Posterior vena cava (tissue), 2 donors: ENCODE measurements around the gene PDE10A. TPM values are rescaled to one million over a fixed set of nuclear protein-coding genes. Genes with fewer than 3 reads are reported as not detected.

Experiments used
- DNase-seq: peaks from one replicate; pipeline ENCODE4 v3.0.0-alpha.2; 2020; ENCODE audit warnings: low spot score
- intact Hi-C, 2 donors: fragments of 100-400 bp; cut with DNase I; formaldehyde crosslinking; loops; one replicate each; pipeline versions ENCODE4 v1.14.1 to v1.14.2; 2022 to 2023
- long read RNA-seq, 2 donors: library from polyadenylated mRNA; unstranded; transcript quantifications; one replicate each; pipeline ENCODE4 v2.0.0, GENCODE V29; 2020 to 2021
- total RNA-seq, 2 donors: library from RNA; stranded (reverse); fragmentation: NEBNext Ultra II Directional; extraction: Animal tissue kit (Norgen Biotek cat#: 25700); gene quantifications; one replicate each; pipeline ENCODE4 v1.2.1, GENCODE V29; 2021
- donor health status: DM: yes; HTN: yes; CAD: no.
- donor health status: DM: yes; HTN: yes; CAD: no.

PDE10A gene
- total RNA-seq: 10 to 100 TPM; 10.7 to 13.0 TPM
- long read RNA-seq, donor 1, partial matches to known transcripts: 0 of 6 reads
- long read RNA-seq, donor 1, other reads (novel, unspliced or antisense): 6 of 6 reads
- long read RNA-seq, donor 2, partial matches to known transcripts: 1 of 5 reads
- long read RNA-seq, donor 2, other reads (novel, unspliced or antisense): 3 of 5 reads

GRCh38 chr6:165662749-165663376 lies at the start of gene PDE10A:
TSS of gene PDE10A (minus strand) at chr6:165663241. CDS start at chr6:165662811, 430 bp downstream.
- no peak for DNase-seq
- intact Hi-C loops: no loop called here

DNA sequence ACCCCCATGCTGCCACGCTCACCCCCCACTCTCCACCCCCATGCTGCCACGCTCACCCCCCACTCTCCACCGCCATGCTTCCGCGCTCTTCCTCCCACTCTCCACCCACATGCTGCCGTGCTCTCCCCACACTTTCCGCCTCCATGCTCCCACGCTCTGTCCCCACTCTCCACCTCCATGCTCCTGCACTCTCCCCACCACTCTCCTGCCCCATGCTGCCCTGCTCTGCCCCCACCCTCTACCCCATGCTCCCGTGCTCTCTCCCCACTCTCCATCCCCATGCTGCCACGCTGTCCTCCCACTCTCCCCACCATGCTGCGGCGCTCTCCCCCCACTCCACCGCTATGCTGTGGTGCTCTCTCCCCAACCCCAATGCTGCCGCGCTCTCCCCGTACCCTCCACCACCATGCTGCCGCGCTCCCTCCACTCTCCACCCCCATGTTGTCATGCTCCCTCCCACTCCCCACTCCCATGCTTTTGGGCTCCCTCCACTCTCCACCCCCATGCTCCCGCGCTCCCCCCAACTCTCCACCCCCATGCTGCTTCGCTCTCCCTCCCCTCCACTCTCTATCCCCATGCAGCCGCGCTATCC lies 46.0 kb upstream of the PDE10A start:
- no peak for DNase-seq
- intact Hi-C loops: loop anchor here in 1 of 2 donors (10.0 kb wide), 1 partner anchor 906 kb away; no protein-coding TSS in a partner anchor

- no peak for DNase-seq
- intact Hi-C loops: loop anchor here in 1 of 2 donors (10.0 kb wide), 1 partner anchor 908 kb away; no protein-coding TSS in a partner anchor
Observed at GRCh38 chr6:165707067-165707853, 44.2 kb upstream of the PDE10A start.

DNA sequence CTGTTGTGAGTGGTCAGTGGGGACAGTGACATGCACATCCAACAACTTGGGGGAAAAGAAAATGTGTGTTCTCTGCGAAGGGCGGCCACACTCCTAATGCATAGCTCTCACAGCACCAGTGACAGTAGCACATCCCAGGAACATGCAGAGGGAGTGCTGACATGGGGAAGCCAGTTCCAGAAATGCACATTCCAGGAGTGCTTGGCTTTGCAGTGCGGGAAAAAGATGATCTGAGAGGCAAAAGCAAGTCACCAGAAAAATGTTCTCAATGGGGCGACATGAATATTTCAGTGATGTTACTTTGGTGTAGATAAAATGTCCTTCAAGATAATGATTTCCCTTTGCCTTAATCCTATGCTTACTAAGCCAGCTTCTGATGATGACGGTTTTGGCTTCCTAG lies 42.9 kb upstream of the PDE10A start:
- intact Hi-C loops: loop anchor here in 1 of 2 donors (10.0 kb wide), 1 partner anchor 909 kb away; no protein-coding TSS in a partner anchor
- DNase-seq: no peak

DNA sequence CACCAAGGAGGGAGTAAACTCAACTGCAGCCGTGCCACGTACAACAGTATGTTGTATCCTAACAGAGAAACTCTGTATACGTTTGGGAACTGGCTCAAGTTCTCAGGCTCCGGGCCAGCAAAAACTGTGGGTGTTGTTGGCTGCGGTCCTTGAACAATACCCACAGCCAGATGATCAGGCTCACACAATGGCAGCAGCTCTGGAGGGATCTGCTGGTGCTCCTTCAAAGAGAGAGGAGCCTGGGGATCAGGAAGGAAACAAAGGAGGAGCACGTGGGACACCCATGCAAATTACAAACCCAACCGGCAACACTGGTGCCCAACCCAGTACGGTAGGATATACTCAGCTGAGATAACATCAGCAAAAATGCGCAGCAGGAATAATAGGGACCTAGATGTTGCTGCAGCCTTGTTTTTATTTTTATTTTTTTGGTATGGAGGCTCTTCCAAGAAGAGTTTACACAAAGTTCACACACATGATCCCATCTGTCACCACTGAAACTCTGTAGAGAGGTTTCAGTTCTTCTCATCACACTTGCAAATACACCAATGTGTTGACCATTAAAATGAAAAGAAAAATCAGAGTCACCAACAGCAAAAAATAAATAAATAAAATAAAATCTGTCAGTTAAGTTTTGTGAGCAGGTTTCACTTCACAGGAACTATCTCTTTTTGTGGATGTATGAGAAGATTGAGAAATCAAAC lies 41.2 kb upstream of the PDE10A start:
- intact Hi-C loops: loop anchor here in 1 of 2 donors (10.0 kb wide), 1 partner anchor 911 kb away; no protein-coding TSS in a partner anchor
- DNase-seq: no peak

- no peak for DNase-seq
- intact Hi-C loops: loop anchor here in 1 of 2 donors (10.0 kb wide), 1 partner anchor 912 kb away; no protein-coding TSS in a partner anchor
Observed at GRCh38 chr6:165702669-165703068, 39.6 kb upstream of the PDE10A start.

- intact Hi-C loops: loop anchor here in 1 of 2 donors (10.0 kb wide), 1 partner anchor 913 kb away; no protein-coding TSS in a partner anchor
- no peak for DNase-seq
Observed at GRCh38 chr6:165701564-165702354, 38.7 kb upstream of the PDE10A start.

GRCh38 chr6:165701005-165701404 lies 38.0 kb upstream of the PDE10A start:
- intact Hi-C loops: loop anchor here in 1 of 2 donors (10.0 kb wide), 1 partner anchor 914 kb away; no protein-coding TSS in a partner anchor
- DNase-seq: no peak

- no peak for DNase-seq
- intact Hi-C loops: no loop called here
Observed at GRCh38 chr6:165698868-165699267, 35.8 kb upstream of the PDE10A start.

DNA sequence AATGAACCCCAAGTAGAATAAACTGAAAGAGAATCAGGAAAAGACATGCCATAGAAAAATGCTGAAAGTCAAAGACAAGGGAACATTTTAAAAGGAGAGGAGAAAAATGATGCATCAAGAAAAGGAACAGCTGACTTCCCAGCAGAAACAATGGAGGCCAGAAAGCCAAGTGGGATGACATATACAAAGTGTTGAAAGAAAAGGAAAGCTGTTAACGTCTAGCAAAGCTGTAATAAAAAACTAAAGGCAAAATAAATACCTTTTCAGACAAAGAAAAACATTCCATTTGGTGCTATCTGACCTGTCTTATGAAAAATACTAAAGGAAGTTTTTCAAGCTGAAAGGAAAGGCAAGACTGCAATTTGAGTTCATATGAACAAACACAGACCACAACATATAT lies 34.1 kb upstream of the PDE10A start:
- intact Hi-C loops: no loop called here
- no peak for DNase-seq

DNA sequence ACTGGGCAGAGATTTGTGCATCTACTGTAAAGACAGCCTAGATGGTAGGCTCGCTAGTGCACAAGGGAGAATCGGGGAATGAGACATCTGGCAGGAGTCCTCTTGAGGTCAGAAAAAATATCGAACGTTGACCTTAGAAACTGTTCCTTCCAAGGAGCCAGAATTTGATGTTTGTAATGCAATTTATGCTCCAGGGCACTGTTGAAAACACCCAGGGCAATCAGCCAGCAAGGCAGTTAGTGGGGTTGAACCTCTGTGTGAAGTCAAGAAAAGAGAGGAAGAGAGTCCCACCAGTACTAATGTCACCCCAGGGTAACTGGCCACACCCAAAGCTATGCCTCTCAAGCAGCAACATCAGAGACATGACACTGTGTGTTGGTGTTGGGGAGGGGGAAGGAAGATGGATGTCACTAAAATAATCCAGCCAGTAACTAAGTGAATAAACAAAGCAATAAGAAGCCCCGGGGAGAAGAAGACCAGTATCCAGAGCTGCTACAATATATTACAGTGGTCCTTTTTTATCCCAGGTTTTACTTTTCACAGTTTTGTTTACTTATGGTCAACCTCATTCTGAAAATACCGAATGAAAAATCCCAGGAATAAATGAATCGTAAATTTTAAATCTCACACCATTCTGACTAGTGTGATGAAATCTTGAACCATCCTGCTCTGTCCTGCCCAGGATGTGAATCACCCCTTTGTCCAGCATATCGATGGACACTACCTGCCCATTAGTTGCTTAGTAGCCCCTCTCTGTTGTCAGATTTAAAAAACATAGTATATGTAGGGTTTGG lies 32.9 kb upstream of the PDE10A start:
- intact Hi-C loops: no loop called here
- no peak for DNase-seq

GRCh38 chr6:165694296-165694695 lies 31.3 kb upstream of the PDE10A start:
- DNase-seq: no peak
- intact Hi-C loops: no loop called here

- intact Hi-C loops: no loop called here
- no peak for DNase-seq
Observed at GRCh38 chr6:165692106-165692653, 29.1 kb upstream of the PDE10A start.

DNA sequence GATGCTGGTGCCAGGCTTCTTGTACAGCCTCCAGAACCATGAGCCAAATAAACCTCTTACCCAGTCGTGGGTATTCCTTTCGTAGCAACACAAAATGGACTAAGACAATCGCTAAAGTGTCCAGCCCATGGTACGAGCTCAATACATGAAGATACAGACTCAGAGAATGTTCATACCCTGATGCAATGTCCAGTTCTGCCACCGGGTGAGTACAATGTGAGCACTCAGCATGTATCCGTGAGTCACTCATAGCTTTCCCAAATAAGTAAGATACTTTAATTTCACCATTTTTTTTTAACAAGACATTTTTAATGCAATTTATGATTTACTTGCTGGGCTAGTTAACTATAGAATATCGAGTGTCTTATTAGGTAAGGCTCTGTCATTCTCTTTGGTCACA lies 26.7 kb upstream of the PDE10A start:
- intact Hi-C loops: no loop called here
- DNase-seq: no peak

DNA sequence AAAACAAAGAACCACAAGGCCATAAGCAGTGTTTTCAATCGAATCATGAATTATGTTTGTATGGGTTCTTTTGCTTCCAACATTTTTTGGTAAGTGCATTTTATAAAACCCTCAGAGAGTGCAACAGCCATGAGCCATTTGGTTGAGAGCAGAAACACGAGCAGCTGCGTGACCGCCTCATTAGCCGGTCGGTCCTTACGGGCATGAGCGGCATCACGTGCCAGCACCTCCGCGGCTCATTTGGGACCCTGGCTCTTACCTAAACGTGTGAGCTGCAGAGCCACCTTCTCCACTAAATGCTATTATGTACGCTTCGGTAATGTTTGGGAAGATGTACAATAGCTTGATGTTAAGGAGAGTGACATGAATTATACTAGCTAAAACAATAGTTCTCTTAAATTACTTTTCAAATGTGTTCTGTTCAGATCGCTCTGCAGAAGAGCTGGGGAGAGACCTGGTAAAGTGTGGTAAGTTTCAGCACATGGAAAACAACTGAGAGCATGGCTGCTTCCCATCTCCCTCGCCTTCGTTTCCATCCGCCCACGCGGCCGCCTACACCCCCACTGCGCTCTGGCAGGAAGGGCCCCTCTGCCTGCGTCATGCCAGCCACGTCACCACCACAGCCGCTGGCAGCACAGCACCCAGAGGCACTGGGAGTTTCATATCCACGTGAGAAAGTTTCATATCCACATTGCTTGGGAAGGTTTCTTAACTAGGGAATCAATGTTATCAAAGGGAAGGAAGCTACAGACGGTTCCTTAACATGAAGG lies 23.7 kb upstream of the PDE10A start:
- no peak for DNase-seq
- intact Hi-C loops: no loop called here

DNA sequence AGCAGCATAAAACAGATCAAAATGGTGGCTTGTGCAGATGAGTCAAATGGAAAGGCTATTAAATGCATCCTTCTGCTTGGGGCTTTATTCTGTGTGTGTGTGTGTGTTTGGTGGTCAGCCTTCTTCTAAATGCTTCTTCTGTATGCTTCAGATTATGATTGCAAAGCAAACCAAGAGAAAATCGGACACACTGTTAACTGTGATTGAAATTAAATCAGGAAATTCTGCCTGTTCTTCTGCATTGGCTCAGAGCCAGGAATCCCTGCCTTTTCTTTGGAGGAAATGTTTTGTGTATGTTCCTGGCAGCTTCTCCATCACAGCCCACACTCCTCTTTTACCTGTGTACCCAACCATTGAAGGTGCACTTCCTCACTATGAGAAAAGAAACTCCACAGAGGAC lies 22.3 kb upstream of the PDE10A start:
- intact Hi-C loops: no loop called here
- no peak for DNase-seq
